Right kidney (tissue), 1 donor: Measurements from ENCODE around the gene VN1R5.

Source experiments
- DNase-seq: peaks from one replicate; pipeline ENCODE4 v3.0.0-alpha.2; 2016

The VN1R5 gene

GRCh38 chr1:247300491-247301175, 44.8 kb downstream of the VN1R5 start:
- DNase-seq, result no peak

GRCh38 chr1:247301176-247301540, 45.3 kb downstream of the VN1R5 start:
- no peak for DNase-seq

- DNase-seq, result no peak
Observed at GRCh38 chr1:247303216-247303615, 47.3 kb downstream of the VN1R5 start.

GRCh38 chr1:247304031-247304430, 48.2 kb downstream of the VN1R5 start:
- no peak for DNase-seq
